Frontal cortex (tissue), 4 donors: Measurements from ENCODE around the gene SLC22A7. TPM values are rescaled to one million over a fixed set of nuclear protein-coding genes. Genes with fewer than 3 reads are reported as not detected.
"Not testable (repeated sequence)": the region's sequence is repeated elsewhere in the genome, so short reads cannot be mapped to it uniquely, and the experiment has no call there.

ENCODE experiments used
- DNase-seq, 2 donors: peaks; one replicate each; pipeline ENCODE4 v3.0.0; 2012; ENCODE audit warnings: low spot score in 2 of 2
- FAIRE-seq: peaks from 2 replicates; lab custom pipeline; 2012; peaks lifted over from hg19 to GRCh38; lab: Jason Lieb, UNC
- small RNA-seq: library from RNA; depleted of rRNA; stranded (forward); fragments of <200 nt; gene quantifications from one replicate; pipeline ENCODE3, GENCODE V24; 2014
- total RNA-seq: library from RNA; depleted of rRNA; stranded (reverse); fragments of >200 nt; gene quantifications from one replicate; pipeline ENCODE4 v1.2.3, GENCODE V29; 2014
- donor health status: control.
- donor health status: control.
- donor health status: control.

Gene SLC22A7
- total RNA-seq, 1 donor from 2014 or later: 0.41 TPM

- no peak for DNase-seq
- no peak for FAIRE-seq
Measured at GRCh38 chr6:43318011-43318410, 20.0 kb downstream of the SLC22A7 start.

- no peak for FAIRE-seq
- DNase-seq: no peak
Measured at GRCh38 chr6:43325876-43326275, 27.8 kb downstream of the SLC22A7 start.

GRCh38 chr6:43328528-43328927 lies 30.5 kb downstream of the SLC22A7 start:
- no peak for FAIRE-seq

GRCh38 chr6:43331470-43331869 lies 33.4 kb downstream of the SLC22A7 start:
- no peak for FAIRE-seq
- DNase-seq: no peak

More at GRCh38 chr6:43328528-43328927, 30.5 kb downstream of the SLC22A7 start:
- DNase-seq: no peak

GRCh38 chr6:43331891-43332290 lies 33.8 kb downstream of the SLC22A7 start:
- DNase-seq: no peak
- FAIRE-seq: no peak

- FAIRE-seq (no peak), DNase-seq (peak in 1 of 2 donors; percentile 10)
Measured at GRCh38 chr6:43334466-43335095, 36.5 kb downstream of the SLC22A7 start.

GRCh38 chr6:43335469-43335868 lies 37.4 kb downstream of the SLC22A7 start:
- DNase-seq (no peak), FAIRE-seq (no peak)

GRCh38 chr6:43336382-43336781 lies 38.3 kb downstream of the SLC22A7 start:
- DNase-seq (no peak), FAIRE-seq (no peak)

- FAIRE-seq (no peak), DNase-seq (no peak)
Measured at GRCh38 chr6:43338243-43338642, 40.2 kb downstream of the SLC22A7 start.

GRCh38 chr6:43339168-43339567 lies 41.1 kb downstream of the SLC22A7 start:
- FAIRE-seq: no peak
- no peak for DNase-seq

GRCh38 chr6:43346243-43346642 lies 48.2 kb downstream of the SLC22A7 start:
- DNase-seq, FAIRE-seq: not testable (repeated sequence)

- DNase-seq: no peak
- FAIRE-seq: no peak
Measured at GRCh38 chr6:43347021-43347420, 49.0 kb downstream of the SLC22A7 start.

- no peak for FAIRE-seq
- DNase-seq: no peak
Measured at GRCh38 chr6:43347444-43347843, 49.4 kb downstream of the SLC22A7 start.

- not testable (repeated sequence) for FAIRE-seq
Measured at GRCh38 chr6:43351951-43352350, 53.9 kb downstream of the SLC22A7 start.

More at GRCh38 chr6:43351951-43352350, 53.9 kb downstream of the SLC22A7 start:
- not testable (repeated sequence) for DNase-seq

Small RNA genes lying within 50 kb of the gene (small RNA-seq; reads per million reads assigned to genes)
- not detected for gene RPL12P47

Other genes starting within 250 kb of the SLC22A7 start
- gene CUL7, start 244.4 kb upstream of the SLC22A7 start, total RNA-seq: 12.6 TPM
- gene MRPL2, start 238.8 kb upstream of the SLC22A7 start, total RNA-seq: 8.2 TPM
- gene KLC4, start 238.6 kb upstream of the SLC22A7 start, total RNA-seq: 18.8 TPM
- gene PTK7, start 221.9 kb upstream of the SLC22A7 start, total RNA-seq: 16.7 TPM
- gene SRF, start 127.0 kb upstream of the SLC22A7 start, total RNA-seq: 9.8 TPM
- gene CUL9, start 116.1 kb upstream of the SLC22A7 start, total RNA-seq: 22.0 TPM
- gene DNPH1, start 68.8 kb upstream of the SLC22A7 start, total RNA-seq: 13.9 TPM
- 9.8 TPM for gene TTBK1, start 54.8 kb upstream of the SLC22A7 start, total RNA-seq
- gene CRIP3, start 10.6 kb downstream of the SLC22A7 start, total RNA-seq: 4.5 TPM
- 9.8 TPM for gene ZNF318, start 71.4 kb downstream of the SLC22A7 start, total RNA-seq
- 17.9 TPM for gene ABCC10, start 129.3 kb downstream of the SLC22A7 start, total RNA-seq
- gene DLK2, start 157.3 kb downstream of the SLC22A7 start, total RNA-seq: 8.6 TPM
- gene TJAP1, start 179.3 kb downstream of the SLC22A7 start, total RNA-seq: 2.9 TPM
- gene LRRC73, start 212.1 kb downstream of the SLC22A7 start, total RNA-seq: 2.9 TPM
- 68.5 TPM for gene YIPF3, start 218.7 kb downstream of the SLC22A7 start, total RNA-seq
- 27.7 TPM for gene POLR1C, start 218.8 kb downstream of the SLC22A7 start, total RNA-seq